GM19452 (cell line): Measurements from ENCODE around the gene TFAP2C.

Source experiments
- ATAC-seq: cut with Tn5 transposase; IDR thresholded peaks from one replicate; pipeline ENCODE4 v1.9.1; 2021; ENCODE audit not compliant: unreplicated experiment

TFAP2C gene

DNA sequence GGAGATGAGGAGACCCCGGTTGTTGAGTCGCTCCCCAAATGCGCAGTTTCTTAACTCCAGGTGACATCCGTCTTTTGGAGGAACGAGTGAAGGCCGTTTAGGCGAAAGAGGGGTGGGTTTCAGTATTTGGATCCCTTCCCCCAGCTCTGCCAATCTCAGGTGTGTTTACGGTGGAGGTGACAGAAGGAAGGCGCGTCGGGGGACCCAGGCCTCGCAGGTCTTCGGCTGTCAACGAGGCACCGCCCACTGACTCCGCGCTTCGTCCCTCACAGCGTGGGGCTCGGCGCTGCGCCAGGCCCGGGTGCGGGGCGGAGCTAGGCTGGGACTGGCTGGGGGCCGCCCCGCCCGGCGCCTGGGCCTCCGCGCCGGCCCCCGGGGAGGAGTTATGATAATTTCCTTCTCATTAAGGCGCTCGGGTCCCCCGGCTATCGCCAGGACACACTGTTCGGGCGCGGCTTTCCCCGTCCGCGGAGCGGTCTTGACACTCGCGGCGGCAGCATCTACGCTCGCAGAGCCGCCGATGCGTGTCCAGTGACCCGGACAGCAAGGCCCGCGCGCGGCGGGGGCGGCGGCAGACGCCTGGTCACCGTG lies at the start of gene TFAP2C:
Gene TFAP2C (plus strand): TSS at position 434 of the 591 bp plus-strand sequence. CDS start 239 bp downstream, outside the sequence.
- no peak for ATAC-seq

DNA sequence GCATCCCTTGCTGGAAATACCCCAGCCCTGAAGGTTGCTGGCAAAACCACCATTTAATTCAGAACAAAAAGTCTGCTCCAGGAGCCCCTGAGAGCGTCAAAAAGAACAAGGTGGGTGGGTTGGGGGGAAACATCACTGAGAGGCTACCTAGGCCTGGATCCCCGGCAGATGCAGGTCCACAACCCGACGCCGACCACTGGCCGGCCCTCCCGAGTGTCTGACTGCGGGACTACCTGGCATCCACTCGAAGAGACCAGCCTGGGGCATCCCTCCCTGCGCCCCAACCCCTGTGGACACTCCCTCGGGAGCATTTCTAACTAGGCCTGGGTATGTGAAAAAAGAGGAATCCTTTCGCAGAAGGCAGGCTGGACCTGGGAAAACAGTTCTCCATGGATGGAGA lies 48.9 kb upstream of the TFAP2C start:
- ATAC-seq = no peak

DNA sequence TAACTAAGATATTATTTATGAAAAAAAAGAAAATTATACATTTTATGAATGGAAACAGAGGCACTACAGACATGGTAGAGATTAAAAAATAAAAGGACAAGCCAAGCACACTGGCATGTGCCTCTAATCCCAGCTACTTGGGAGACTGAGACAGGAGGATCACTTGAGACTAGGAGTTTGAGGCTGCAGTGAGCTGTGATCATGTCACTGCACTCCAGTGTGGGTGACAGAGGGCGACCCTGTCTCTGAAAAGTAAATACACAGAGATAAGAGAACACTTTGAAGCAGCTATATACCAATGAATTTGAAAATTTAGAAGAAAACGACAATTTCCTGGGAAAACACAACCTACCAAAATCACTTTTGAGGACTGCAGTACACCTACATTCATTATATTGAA lies 47.4 kb upstream of the TFAP2C start:
- ATAC-seq = no peak

DNA sequence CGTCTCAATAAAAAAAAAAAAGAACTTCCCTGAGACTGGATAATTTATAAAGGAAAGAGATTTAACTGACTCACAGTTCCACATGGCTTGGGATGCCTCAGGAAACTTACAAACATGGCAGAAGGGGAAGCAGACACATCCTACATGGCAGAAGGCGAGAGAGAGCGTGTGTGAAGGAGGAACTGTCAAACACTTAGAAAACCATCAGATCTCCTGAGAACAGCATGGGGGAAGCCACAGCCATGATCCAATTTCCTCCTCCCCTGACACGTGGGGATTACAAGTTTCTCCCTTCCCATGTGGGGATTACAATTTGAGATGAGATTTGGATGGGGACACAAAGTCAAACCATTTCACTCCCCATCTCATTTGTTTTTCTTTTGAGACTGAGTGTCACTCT lies 46.6 kb upstream of the TFAP2C start:
- ATAC-seq = no peak

DNA sequence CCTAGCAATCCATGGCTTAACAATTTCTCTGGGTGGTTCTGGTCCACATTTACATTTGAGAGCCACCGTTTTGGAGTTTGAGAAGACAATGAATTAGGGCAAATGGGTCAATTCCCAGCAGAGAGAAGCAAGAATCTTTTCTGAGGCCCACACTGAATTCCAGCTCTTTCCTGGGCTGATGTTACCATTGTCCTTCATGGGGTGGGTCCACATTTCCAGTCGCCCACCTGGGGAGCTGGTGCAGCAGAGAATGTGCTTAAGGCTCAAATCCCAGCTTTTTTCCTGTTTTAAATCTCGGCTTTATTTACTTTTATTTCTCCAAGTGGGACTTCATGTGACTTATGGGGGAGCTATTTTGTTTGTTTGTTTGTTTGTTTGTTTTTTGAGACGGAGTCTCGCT lies 44.2 kb upstream of the TFAP2C start:
- ATAC-seq = no peak

DNA sequence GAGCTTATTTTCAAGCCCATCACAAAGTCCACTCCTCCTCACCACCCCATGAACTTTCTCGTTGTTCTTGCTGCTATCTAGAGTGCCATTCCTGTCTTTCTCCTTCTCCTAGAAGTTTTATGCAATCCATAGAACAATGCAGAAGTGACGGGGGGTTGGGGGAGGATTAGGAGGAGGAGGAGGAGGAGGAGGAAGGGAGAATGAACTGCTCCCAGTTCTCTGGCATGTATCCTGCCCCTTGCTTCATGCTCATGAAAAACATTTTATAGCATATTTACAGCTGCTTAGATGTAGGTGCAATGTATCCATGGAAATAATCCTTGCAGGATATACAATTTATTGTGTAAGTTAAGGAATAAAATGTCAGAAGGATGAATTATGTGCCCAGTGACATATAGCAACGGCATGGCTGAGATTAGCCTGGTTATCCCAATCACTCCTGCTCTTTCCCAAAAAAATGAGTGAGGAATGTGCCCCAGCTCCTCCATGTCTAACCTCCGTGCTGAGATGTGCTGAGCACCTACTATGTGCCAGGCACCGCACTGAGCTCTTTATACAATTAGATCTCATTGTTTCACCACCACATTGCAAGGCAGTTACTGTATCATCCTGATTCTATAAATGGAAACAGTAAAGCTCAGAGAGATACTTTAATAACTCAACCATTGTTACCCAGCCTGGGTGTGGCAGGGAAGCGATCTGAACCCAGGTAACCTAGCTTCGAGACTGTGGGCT lies 41.6 kb upstream of the TFAP2C start:
- no peak for ATAC-seq

DNA sequence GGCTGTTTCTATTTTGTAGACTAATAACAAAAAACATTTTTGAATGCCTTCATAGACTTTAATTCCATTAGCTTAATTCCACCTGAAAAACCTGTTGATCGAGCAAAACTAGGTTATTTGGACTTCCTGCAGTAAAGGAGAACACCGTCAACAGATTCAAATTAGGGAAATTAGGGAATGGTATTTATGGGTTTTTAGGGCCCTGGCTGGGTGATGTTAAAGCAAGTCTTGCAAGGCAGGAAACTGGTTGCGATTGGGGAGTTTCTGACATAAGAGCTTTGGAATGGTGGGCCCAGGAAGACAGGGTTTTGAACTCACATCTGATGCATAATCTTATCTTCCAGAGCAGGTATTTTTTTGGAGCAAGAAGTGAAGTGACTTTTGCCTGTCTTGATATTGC lies 40.1 kb upstream of the TFAP2C start:
- no peak for ATAC-seq

DNA sequence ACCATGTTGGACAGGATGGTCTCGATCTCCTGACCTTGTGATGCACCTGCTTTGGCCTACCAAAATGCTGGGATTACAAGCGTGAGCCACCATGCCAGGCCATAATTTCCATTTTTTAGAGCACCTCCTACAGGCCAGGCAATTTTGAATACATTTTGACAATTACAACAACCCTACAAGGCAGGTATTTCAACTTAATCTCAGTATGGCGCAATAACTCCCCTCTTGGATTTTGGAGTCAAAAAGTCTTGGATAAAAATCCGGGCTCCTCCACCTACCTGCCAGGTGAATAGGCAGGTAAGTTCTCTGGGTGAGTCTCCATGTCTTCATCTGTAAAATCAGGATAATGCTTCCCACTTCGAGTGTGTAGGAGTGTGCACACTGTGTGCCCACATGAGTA lies 39.5 kb upstream of the TFAP2C start:
- no peak for ATAC-seq

DNA sequence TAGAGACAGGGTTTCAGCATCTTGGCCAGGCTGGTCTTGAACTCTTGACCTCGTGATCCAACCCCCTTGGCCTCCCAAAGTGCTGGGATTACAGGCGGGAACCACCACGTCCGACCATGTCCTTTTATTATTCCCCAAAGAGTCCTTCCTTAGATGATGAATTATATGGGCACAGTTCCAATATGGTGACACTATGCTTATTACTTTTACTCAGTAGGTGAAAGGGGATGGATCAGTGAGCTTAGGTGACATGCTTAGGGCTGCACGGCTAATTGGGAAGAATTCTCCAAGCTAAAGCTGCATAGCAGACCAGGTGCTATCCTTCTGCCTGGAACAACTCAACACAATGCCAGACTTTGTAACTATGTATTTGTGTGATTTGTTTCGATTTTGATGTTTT lies 38.2 kb upstream of the TFAP2C start:
- ATAC-seq = no peak

DNA sequence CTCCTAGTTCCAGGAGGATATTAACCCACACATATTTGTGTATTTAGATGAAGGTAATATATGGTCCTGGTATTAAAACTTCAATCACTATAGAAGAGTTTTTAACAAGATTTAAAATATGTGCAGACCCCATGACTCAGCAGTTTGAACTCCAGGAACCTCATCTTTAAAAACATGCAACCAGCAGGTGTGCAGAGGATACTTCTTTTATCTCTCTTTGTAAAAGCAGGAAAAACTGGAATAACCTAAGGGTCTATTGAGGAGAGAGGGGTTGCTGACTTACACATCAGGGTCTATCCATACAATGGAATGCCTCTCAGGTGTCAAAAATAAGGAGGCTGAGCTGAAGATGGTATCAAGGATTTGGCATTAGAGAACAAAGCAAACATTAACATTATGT lies 36.9 kb upstream of the TFAP2C start:
- no peak for ATAC-seq

DNA sequence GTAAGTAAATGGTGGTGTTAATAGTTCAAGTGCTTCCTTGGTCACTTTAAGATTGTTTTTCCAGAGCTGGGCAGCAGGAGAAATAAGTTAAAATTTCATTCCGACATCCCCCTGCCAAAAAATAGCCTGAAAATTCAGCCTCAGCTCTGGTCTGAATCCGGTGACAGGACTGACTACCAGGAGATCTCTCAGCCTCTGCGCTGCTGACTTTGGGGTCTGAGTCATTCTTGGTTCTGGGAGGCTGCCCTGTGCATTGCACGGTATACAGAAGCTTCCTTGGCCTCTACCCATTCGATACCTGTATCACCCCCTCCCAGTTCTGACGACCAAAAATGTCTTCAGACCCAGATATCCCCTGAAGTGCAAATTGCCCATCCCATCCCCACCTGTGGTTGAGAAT lies 36.3 kb upstream of the TFAP2C start:
- ATAC-seq = no peak

DNA sequence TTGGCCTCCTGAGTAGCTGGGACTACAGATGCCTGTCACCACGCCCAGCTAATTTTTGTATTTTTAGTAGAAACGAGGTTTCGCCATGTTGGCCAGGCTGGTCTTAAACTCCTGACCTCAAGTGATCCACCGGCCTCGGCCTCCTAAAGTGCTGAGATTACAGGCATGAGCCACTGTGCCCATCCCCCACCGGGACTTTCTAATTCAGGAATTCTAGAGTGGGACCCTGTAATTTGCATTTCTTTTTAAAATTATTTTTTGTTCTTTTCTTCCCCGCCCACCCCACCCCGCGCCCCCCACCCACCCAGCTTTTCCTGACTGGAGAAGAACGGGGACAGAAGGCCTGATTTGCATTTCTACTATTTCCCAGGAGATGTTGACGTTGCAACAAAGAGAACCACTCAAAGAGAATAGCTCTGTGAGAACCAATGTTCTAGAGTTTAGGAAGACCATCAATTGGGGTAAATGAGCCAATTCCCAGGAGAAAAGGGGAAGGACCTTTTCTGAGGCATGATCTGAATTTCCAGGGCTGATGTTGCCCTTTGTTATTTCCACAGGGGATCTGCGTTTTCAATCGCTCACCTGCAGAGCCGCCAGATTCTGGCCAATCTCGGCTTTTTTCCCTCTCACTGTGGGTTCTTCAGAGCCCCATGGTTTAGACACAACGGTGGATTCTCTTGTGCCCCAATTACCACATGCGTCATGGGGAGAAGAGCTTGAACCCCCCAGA lies 33.2 kb upstream of the TFAP2C start:
- ATAC-seq = no peak

DNA sequence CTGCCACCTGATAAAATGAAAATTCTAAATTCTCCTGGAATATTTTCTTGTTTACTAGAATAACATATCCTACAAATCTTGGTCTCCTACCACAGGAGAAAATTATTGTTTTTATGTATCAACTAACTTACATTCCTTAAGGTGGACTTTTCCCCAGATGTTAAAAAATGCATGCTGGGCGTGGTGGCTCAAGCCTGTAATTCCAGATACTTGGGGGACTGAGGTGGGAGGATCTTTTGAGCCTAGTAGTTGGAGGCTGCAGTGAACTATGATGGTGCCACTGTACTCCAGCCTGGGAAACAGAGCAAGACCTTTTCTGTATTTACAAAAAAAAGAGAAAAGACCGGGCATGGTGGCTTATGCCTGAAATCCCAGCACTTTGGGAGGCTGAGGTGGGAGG lies 27.9 kb upstream of the TFAP2C start:
- ATAC-seq = no peak

DNA sequence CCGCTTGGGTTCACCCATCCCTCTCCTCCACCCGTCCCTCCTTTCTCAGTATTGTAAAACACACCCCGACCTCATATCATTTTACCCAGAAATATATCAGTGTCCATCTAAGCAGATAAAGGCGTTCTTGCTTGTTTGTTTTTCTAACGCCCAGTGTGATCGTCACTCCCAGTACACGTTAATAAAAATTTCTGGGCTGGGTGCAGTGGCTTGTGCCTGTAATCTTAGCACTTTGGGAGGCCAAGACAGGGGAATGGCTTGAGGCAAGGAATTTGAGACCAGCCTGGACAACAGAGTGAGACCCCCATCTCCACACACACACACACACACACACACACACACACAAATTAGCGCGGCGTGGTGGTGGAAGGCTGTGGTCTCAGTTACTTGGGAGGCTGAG lies 24.4 kb upstream of the TFAP2C start:
- no peak for ATAC-seq

DNA sequence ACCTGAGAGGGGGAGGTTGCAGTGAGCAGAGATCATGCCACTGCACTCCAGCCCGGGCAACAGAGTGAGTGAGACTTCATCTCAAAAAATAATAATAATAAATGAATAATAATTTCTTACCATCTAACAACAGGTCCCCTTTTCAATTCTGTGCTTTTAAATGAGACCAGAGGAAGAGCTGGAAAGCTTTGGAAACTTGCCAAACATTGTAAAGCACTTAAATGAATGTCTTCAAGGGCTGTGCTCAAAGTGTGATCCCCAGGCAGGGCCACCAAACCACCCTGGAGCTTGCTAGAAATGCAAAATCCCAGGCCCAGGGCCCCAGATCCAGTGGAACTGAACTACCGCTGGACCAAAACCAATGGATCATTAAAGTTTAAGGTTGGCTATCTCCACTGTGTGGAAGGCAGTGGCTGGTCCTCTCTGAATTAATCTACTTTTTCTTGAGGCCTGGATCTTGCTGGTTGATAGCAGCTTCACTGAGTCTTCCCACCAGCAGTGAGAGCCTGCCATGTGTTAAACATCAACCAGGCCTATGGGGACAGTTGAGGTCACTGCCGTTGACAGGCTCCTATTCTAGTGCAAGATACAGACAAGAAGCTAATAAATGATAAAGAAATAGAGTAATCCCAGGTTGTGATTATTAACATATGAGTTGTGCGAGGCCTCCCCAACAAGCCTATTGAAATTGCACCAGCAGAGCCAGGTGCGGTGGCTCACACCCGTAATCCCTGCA lies 23.7 kb upstream of the TFAP2C start:
- ATAC-seq = no peak

DNA sequence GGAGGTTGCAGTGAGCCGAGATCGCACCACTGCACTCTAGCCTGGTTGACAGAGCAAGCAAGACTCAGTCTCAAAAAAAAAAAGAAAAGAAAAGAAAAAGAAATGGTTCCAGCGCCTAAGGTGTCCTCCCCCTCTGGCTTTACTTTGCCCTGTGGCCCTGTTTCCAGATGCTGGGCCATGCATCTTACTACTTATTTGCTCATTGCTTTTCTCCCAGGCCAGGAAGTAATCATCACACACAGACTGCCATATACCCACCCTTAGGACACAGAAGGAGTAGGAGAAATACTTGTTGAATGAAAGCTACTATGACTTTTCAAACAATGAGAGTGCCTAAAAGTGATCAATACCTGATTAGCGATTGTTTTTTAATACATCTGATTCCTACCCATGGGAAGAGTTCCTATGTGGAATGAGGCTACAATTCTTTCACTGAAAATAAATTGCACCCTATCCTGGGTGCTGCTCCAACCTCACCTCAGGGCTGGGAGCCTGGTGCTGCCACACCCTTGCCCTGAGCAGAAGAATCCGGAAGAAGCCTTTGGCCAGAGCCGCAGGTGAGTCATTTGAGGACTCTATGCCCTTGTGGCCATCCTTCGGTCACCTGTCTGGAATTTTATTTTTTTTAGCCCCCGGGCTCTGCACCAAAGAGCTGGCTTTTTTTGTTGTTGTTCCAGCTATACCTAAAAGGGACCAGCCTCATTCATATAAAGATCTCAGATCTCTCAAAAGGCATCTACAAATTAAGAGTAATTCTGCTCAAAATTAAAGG lies 22.7 kb upstream of the TFAP2C start:
- no peak for ATAC-seq

DNA sequence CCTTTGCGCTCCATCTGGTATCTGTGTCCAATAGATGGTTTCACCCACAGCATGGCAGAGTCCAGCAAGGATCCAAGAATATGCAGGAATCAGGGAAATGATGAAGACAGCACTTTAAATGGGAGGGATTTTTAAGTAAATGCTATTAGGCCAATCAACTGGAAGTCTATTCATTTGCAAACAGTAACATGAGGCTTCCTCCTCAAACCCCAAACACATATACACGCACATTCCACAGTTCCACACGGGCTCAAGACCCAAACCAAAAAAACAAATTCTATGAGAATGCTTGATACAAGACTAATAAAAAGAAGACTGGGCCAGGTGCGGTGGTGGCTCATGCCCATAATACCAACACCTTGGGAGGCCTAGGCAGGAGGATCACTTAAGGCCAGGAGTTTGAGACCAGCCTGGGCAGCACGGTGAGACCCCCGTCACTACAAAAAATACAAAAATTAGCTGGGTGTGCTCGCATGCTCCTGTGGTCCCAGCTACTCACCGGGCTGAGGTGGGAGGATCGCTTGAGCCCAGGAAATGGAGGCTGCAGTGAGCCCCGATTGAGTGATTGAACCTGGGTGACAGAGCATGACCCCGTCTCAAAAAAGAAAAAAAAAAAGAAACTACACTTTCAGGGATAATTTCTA lies 21.9 kb upstream of the TFAP2C start:
- no peak for ATAC-seq

DNA sequence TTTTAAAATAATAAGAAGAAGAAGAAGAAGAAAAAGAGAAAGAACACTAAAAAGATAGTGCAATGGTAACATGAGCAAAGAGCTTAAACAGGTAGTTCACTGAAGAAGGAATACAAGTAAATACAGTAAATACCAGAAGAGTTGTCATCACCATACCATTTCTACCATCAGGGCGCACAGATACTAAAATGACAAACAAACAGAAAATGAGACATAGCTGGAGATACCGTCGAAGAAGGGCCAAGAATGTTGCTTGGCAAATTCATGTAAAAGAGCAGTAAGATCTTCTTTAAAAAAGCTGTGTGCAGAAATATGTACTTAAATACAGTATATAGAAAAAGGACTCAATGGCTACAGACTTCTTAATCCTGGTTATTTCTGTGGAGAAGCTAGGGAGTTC lies 20.7 kb upstream of the TFAP2C start:
- no peak for ATAC-seq

DNA sequence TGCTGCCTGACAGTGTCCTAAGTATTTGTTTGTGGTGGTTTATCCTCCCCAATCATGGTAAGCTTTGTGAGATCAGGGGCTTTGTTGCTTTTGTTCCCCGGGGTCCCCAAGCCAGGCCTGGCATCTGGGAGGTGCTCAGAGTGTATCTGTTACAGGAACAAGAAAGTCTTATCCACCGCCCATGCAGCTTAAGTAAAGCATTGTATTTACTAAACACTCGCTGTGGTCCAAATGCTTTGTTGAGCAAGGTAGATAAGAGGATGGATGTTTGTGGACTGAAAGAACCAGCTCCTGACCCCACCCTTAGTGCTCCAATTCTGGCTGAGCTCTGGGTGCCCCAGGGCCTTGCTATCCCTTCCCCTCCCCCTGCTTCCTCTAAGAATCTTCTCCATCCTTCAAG lies 19.8 kb upstream of the TFAP2C start:
- ATAC-seq = no peak

DNA sequence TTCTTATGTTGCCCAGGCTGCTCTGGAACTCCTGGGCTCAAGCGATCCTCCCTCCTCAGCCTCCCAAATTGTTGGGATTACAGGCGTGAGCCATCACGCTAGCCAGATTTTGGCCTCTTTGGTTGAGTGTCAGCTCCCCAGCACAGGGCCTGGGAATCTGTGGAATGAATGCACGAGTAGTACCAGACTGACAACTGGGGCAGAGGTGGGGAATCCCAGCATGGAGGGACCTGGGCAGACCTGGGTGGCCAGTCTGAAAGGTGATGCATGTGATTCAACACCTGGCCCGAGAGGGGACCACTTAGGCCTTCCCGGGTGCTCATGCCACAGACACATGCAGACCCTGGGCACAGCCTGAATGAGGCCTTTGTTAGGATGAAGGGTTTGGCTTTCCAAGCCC lies 19.0 kb upstream of the TFAP2C start:
- ATAC-seq = no peak
